H9 (cell line): Measurements from ENCODE around the gene ZDHHC3. TPM values are rescaled to one million over a fixed set of nuclear protein-coding genes. Genes with fewer than 3 reads are reported as not detected.

Source experiments
- DNase-seq: peaks from one replicate; pipeline ENCODE4 v3.0.0-alpha.2; 2017
- H2AFZ ChIP-seq: one replicate; pipeline ENCODE4 v1.6.1; 2013; ENCODE audit warnings: mild to moderate bottlenecking, low read length, control low read depth, moderate library complexity
- H2AK5ac ChIP-seq: 2 replicates; pipeline ENCODE4 v1.6.1; 2013; ENCODE audit warnings: low read length, control low read depth, mixed read lengths; ENCODE audit not compliant: insufficient read length
- H2BK120ac ChIP-seq: one replicate; pipeline ENCODE4 v1.6.1; 2013; ENCODE audit warnings: low read depth, mild to moderate bottlenecking, low read length, control low read depth, inconsistent platforms; ENCODE audit not compliant: poor library complexity, severe bottlenecking
- H2BK12ac ChIP-seq: 2 replicates; pipeline ENCODE4 v1.6.1; 2013; ENCODE audit warnings: low read length, control low read depth, mixed read lengths, low read depth; ENCODE audit not compliant: insufficient read length
- H2BK15ac ChIP-seq: 2 replicates; pipeline ENCODE4 v1.6.1; 2013; ENCODE audit warnings: low read depth, low read length, control low read depth
- H2BK20ac ChIP-seq: one replicate; pipeline ENCODE4 v1.6.1; 2013; ENCODE audit warnings: low read depth, mild to moderate bottlenecking, low read length, control low read depth, inconsistent platforms; ENCODE audit not compliant: poor library complexity, severe bottlenecking
- H2BK5ac ChIP-seq: 2 replicates; pipeline ENCODE4 v1.6.1; 2013; ENCODE audit warnings: low read length, control low read depth, mixed read lengths; ENCODE audit not compliant: insufficient read length
- H3K14ac ChIP-seq: 2 replicates; pipeline ENCODE4 v1.6.1; 2013; ENCODE audit warnings: low read length, control low read depth; ENCODE audit not compliant: insufficient read depth
- H3K18ac ChIP-seq: 2 replicates; pipeline ENCODE4 v1.6.1; 2013; ENCODE audit warnings: low read depth, mild to moderate bottlenecking, mixed read lengths, low read length, control low read depth; ENCODE audit not compliant: insufficient read length
- H3K23ac ChIP-seq: 2 replicates; pipeline ENCODE4 v1.6.1; 2013; ENCODE audit warnings: low read length, control low read depth, mixed read lengths, low read depth; ENCODE audit not compliant: insufficient read length
- H3K23me2 ChIP-seq: 2 replicates; pipeline ENCODE4 v1.6.1; 2013; ENCODE audit warnings: low read depth, mild to moderate bottlenecking, mixed read lengths, low read length, control low read depth; ENCODE audit not compliant: insufficient read length, poor library complexity, severe bottlenecking
- H3K27ac ChIP-seq: 2 replicates; pipeline ENCODE4 v1.5.1; 2013; ENCODE audit warnings: low read length, control low read depth, mixed read lengths, low read depth; ENCODE audit not compliant: insufficient read length
- H3K27me3 ChIP-seq: 2 replicates; pipeline ENCODE4 v1.6.1; 2013; ENCODE audit warnings: low read length, control low read depth, inconsistent platforms; ENCODE audit not compliant: insufficient read depth
- H3K4ac ChIP-seq: 2 replicates; pipeline ENCODE4 v1.6.1; 2013; ENCODE audit warnings: low read depth, mild to moderate bottlenecking, control low read depth, inconsistent platforms, low read length, moderate library complexity
- H3K4me1 ChIP-seq: 2 replicates; pipeline ENCODE4 v1.6.1; 2013; ENCODE audit warnings: low read length, control low read depth, inconsistent platforms; ENCODE audit not compliant: insufficient read depth
- H3K4me2 ChIP-seq: 2 replicates; pipeline ENCODE4 v1.6.1; 2013; ENCODE audit warnings: low read length, control low read depth, mixed read lengths; ENCODE audit not compliant: insufficient read length, insufficient read depth
- H3K56ac ChIP-seq: 2 replicates; pipeline ENCODE4 v1.6.1; 2013; ENCODE audit warnings: low read depth, mild to moderate bottlenecking, mixed read lengths, low read length, control low read depth; ENCODE audit not compliant: insufficient read length
- H3K79me1 ChIP-seq: 2 replicates; pipeline ENCODE4 v1.6.1; 2013; ENCODE audit warnings: low read depth, mild to moderate bottlenecking, moderate library complexity, low read length, control low read depth, inconsistent platforms; ENCODE audit not compliant: insufficient read depth, poor library complexity, severe bottlenecking
- H3K79me2 ChIP-seq: 2 replicates; pipeline ENCODE4 v1.6.1; 2013; ENCODE audit warnings: low read length, control low read depth, inconsistent platforms; ENCODE audit not compliant: insufficient read depth
- H3K9ac ChIP-seq: 2 replicates; pipeline ENCODE4 v1.6.1; 2013; ENCODE audit warnings: low read length, control low read depth, mixed read lengths; ENCODE audit not compliant: insufficient read length; ENCODE audit errors: extremely low read depth
- H3K9me3 ChIP-seq: one replicate; pipeline ENCODE4 v1.6.1; 2013; ENCODE audit warnings: low read depth, low read length, inconsistent platforms; ENCODE audit not compliant: control insufficient read depth
- H3T11ph ChIP-seq: one replicate; pipeline ENCODE4 v1.6.1; 2013; ENCODE audit warnings: mild to moderate bottlenecking, low read length, control low read depth, inconsistent platforms
- H4K20me1 ChIP-seq: one replicate; pipeline ENCODE4 v1.6.1; 2013; ENCODE audit not compliant: control insufficient read depth, insufficient read length, insufficient read depth
- H4K5ac ChIP-seq: 2 replicates; pipeline ENCODE4 v1.6.1; 2013; ENCODE audit warnings: low read depth, mild to moderate bottlenecking, mixed read lengths, low read length, control low read depth; ENCODE audit not compliant: insufficient read length
- H4K8ac ChIP-seq: replicated peaks from 2 replicates; pipeline ENCODE4 v1.6.1; 2013; ENCODE audit warnings: low read length, control low read depth, mixed read lengths, low read depth; ENCODE audit not compliant: insufficient read length
- H4K91ac ChIP-seq: 2 replicates; pipeline ENCODE4 v1.6.1; 2013; ENCODE audit warnings: low read depth, mild to moderate bottlenecking, moderate library complexity, mixed read lengths, low read length, control low read depth; ENCODE audit not compliant: insufficient read length
- H3K27ac Mint-ChIP-seq, 3 experiments: 2 replicates in 2 of 3; 3 replicates in 1 of 3; pipeline ENCODE4 v1.8.0; 2020 to 2021; ENCODE audit warnings: mixed read lengths in 3 of 3, mild to moderate bottlenecking in 1 of 3, moderate library complexity in 1 of 3
- H3K27me3 Mint-ChIP-seq: 2 replicates; pipeline ENCODE4 v1.8.0; 2021; ENCODE audit warnings: low read depth, mild to moderate bottlenecking, moderate library complexity, mixed read lengths
- H3K36me3 Mint-ChIP-seq, 3 experiments: 2 replicates in 2 of 3; 3 replicates in 1 of 3; pipeline ENCODE4 v1.8.0; 2020 to 2021; ENCODE audit warnings: low read depth in 3 of 3, mixed read lengths in 3 of 3; ENCODE audit not compliant: insufficient read depth in 1 of 3
- H3K4me1 Mint-ChIP-seq, 2 experiments: 2 replicates each; pipeline ENCODE4 v1.8.0; 2020; ENCODE audit warnings: mixed read lengths in 2 of 2
- H3K4me3 Mint-ChIP-seq, 2 experiments: 2 replicates in 1 of 2; 3 replicates in 1 of 2; pipeline ENCODE4 v1.8.0; 2020 to 2021; ENCODE audit warnings: mild to moderate bottlenecking in 2 of 2, mixed read lengths in 2 of 2, moderate library complexity in 1 of 2
- H3K9me3 Mint-ChIP-seq, 2 experiments: 2 replicates in 1 of 2; 3 replicates in 1 of 2; pipeline ENCODE4 v1.8.0; 2020; ENCODE audit warnings: mild to moderate bottlenecking in 2 of 2, mixed read lengths in 2 of 2, moderate library complexity in 1 of 2
- WGBS: extraction: QIAGEN DNeasy Blood & Tissue Kit; methylation state at CpG from one replicate; pipeline ENCODE4 v1.1.7; 2013; ENCODE audit warnings: missing lambda C conversion rate, low lambda C conversion rate, mixed read lengths; ENCODE audit not compliant: insufficient read length; ENCODE audit errors: extremely low coverage; 5-methylcytosine and 5-hydroxymethylcytosine counted together
- total RNA-seq: library from RNA; stranded (reverse); gene quantifications from 2 replicates; pipeline ENCODE4 v1.2.1, GENCODE V29; 2021
- TF ChIP-seq, protein P1 (sequence below): fragments of 200-600 bp; sonication (generic); conservative IDR thresholded peaks from 3 replicates; pipeline ENCODE4 v1.8.0; 2021; ENCODE audit warnings: antibody characterized with exemption, mild to moderate bottlenecking

Gene ZDHHC3
- total RNA-seq, 1 experiment from 2014 or later = 71.3 TPM

DNA sequence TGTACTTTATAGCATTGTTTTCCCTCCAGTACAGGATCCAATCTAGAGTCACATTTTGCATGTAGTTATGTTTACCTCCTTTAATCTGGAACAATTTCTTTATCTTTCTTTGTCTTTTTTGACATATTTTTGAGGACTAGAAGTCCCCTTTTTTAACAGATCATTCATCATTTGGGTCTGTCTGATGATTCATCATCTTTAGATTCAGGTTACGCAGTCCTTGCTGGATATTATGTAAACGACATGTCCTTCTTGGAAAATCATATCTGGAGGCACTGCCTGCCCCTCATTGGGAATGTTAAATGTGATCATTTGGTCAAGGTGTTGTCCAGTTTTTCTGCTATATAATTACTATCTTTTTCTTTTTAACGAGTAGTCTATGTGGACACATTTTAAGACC lies 83.3 kb downstream of the ZDHHC3 start:
- Histone ChIP-seq H4K5ac (no peak overlapping the region), H3K4me2 (no peak overlapping the region), H3K23ac (no peak overlapping the region)

More for the DNA sequence above, 83.3 kb downstream of the ZDHHC3 start:
- no peak overlapping the region for H3K4ac ChIP-seq
- no peak overlapping the region for H3K56ac ChIP-seq
- no peaks in the 10 kb centered on the region for H3K27me3 Mint-ChIP-seq
- H4K8ac ChIP-seq = no peak overlapping the region
- no peak overlapping the region for H3K27ac ChIP-seq
- no CpG with 5 or more reads among the region's 3 CpGs for WGBS
- no peak overlapping the region for H3K4me3 Mint-ChIP-seq
- H3K9me3 ChIP-seq = no peaks in the 10 kb centered on the region
- no peaks in the 10 kb centered on the region; the same call in 1 of the 2 replicates for H3K27me3 ChIP-seq
- no peak overlapping the region for H2AFZ ChIP-seq
- no peak for DNase-seq
- no peaks in the 10 kb centered on the region; a peak in 1 of 7 replicates for H3K36me3 Mint-ChIP-seq
- H2BK12ac ChIP-seq = no peak overlapping the region
- peaks cover 9% of the 10 kb centered on the region; the same call in 1 of the 2 replicates for H3K4me1 ChIP-seq
- no peaks in the 10 kb centered on the region for H3K23me2 ChIP-seq
- H4K91ac ChIP-seq = no peak overlapping the region
- H3K4me1 Mint-ChIP-seq = peaks cover 6 to 19% of the 10 kb centered on the region in 2 experiments
- no peak overlapping the region for H3T11ph ChIP-seq
- no peak overlapping the region for H3K18ac ChIP-seq
- TF ChIP-seq, protein P1, sequence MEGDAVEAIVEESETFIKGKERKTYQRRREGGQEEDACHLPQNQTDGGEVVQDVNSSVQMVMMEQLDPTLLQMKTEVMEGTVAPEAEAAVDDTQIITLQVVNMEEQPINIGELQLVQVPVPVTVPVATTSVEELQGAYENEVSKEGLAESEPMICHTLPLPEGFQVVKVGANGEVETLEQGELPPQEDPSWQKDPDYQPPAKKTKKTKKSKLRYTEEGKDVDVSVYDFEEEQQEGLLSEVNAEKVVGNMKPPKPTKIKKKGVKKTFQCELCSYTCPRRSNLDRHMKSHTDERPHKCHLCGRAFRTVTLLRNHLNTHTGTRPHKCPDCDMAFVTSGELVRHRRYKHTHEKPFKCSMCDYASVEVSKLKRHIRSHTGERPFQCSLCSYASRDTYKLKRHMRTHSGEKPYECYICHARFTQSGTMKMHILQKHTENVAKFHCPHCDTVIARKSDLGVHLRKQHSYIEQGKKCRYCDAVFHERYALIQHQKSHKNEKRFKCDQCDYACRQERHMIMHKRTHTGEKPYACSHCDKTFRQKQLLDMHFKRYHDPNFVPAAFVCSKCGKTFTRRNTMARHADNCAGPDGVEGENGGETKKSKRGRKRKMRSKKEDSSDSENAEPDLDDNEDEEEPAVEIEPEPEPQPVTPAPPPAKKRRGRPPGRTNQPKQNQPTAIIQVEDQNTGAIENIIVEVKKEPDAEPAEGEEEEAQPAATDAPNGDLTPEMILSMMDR = no peak
- H2BK20ac ChIP-seq = no peak overlapping the region
- no peaks in the 10 kb centered on the region for H3K79me1 ChIP-seq
- no peak overlapping the region for H2BK15ac ChIP-seq
- H3K9me3 Mint-ChIP-seq = no peaks in the 10 kb centered on the region
- H3K9ac ChIP-seq = no peak overlapping the region
- no peak overlapping the region for H2BK120ac ChIP-seq
- no peak overlapping the region for H3K14ac ChIP-seq
- no peaks in the 10 kb centered on the region for H4K20me1 ChIP-seq
- H3K79me2 ChIP-seq = no peaks in the 10 kb centered on the region
- H2AK5ac ChIP-seq = no peak overlapping the region
- H2BK5ac ChIP-seq = no peak overlapping the region
- H3K27ac Mint-ChIP-seq = no peak overlapping the region
